Neutrophil (primary cell): ENCODE data around the gene VSTM2L.

Source experiments
- H3K27ac ChIP-seq: fragments of 200-600 bp; sonication (generic); 2 replicates; pipeline ENCODE4 v1.5.1; 2016; ENCODE audit warnings: mild to moderate bottlenecking, moderate library complexity
- H3K27me3 ChIP-seq: fragments of 200-600 bp; sonication (generic); 2 replicates; pipeline ENCODE4 v1.6.0; 2016; ENCODE audit warnings: mild to moderate bottlenecking
- H3K36me3 ChIP-seq: fragments of 200-600 bp; sonication (generic); 2 replicates; pipeline ENCODE4 v1.5.1; 2017
- H3K4me1 ChIP-seq, 2 experiments: fragments of 200-600 bp in 1 of 2; sonication (generic) in 1 of 2; 1 replicate in 1 of 2; 2 replicates in 1 of 2; pipeline versions ENCODE4 v1.5.1 to v1.6.1; 2013 to 2016; ENCODE audit warnings: low read depth in 1 of 2, low read length in 1 of 2, mild to moderate bottlenecking in 1 of 2, moderate library complexity in 1 of 2; ENCODE audit not compliant: control insufficient read depth in 1 of 2, insufficient read depth in 1 of 2
- H3K4me3 ChIP-seq, 2 experiments: fragments of 200-600 bp in 1 of 2; sonication (generic) in 1 of 2; 1 replicate in 1 of 2; 2 replicates in 1 of 2; pipeline ENCODE4 v1.5.1; 2013 to 2016; ENCODE audit warnings: low read depth in 1 of 2, low read length in 1 of 2, mild to moderate bottlenecking in 1 of 2, moderate library complexity in 1 of 2
- H3K9me3 ChIP-seq: fragments of 200-600 bp; sonication (generic); 2 replicates; pipeline ENCODE4 v1.5.1; 2016
- CTCF ChIP-seq: fragments of 200-600 bp; sonication (generic); IDR thresholded peaks from 2 replicates; pipeline ENCODE4 v1.5.1; 2016; ENCODE audit warnings: antibody characterized with exemption

Gene VSTM2L

GRCh38 chr20:37869334-37869861 lies 33.5 kb upstream of the VSTM2L start:
- Histone ChIP-seq H3K27ac (no peak overlapping the region), H3K9me3 (no peaks in the 10 kb centered on the region), H3K27me3 (no peaks in the 10 kb centered on the region), H3K36me3 (peaks cover 87% of the 10 kb centered on the region), H3K4me1 (no peaks in the 10 kb centered on the region), H3K4me3 (no peak overlapping the region)
- no peak for TF ChIP-seq CTCF

- H3K27me3 ChIP-seq = no peaks in the 10 kb centered on the region
- no peak overlapping the region for H3K27ac ChIP-seq
- no peaks in the 10 kb centered on the region for H3K4me1 ChIP-seq
- TF ChIP-seq CTCF = no peak
- H3K36me3 ChIP-seq = peaks cover 86% of the 10 kb centered on the region
- no peaks in the 10 kb centered on the region for H3K9me3 ChIP-seq
- H3K4me3 ChIP-seq = no peak overlapping the region
Measured at GRCh38 chr20:37870294-37870693, 32.6 kb upstream of the VSTM2L start.

- no peak overlapping the region for H3K27ac ChIP-seq
- peaks cover 74% of the 10 kb centered on the region for H3K36me3 ChIP-seq
- H3K9me3 ChIP-seq = no peaks in the 10 kb centered on the region
- H3K27me3 ChIP-seq = no peaks in the 10 kb centered on the region
- no peaks in the 10 kb centered on the region for H3K4me1 ChIP-seq
- no peak overlapping the region for H3K4me3 ChIP-seq
- TF ChIP-seq CTCF = no peak
Measured at GRCh38 chr20:37871751-37872150, 31.2 kb upstream of the VSTM2L start.

GRCh38 chr20:37872161-37872560 lies 30.8 kb upstream of the VSTM2L start:
- no peak overlapping the region for H3K4me3 ChIP-seq
- H3K27me3 ChIP-seq = no peaks in the 10 kb centered on the region
- TF ChIP-seq CTCF = no peak
- no peak overlapping the region for H3K27ac ChIP-seq
- peaks cover 72% of the 10 kb centered on the region for H3K36me3 ChIP-seq
- no peaks in the 10 kb centered on the region for H3K4me1 ChIP-seq
- H3K9me3 ChIP-seq = no peaks in the 10 kb centered on the region

- Histone ChIP-seq H3K27ac (no peak overlapping the region), H3K36me3 (peaks cover 57% of the 10 kb centered on the region), H3K27me3 (no peaks in the 10 kb centered on the region), H3K4me3 (no peak overlapping the region), H3K4me1 (no peaks in the 10 kb centered on the region), H3K9me3 (no peaks in the 10 kb centered on the region)
- TF ChIP-seq CTCF = no peak
Measured at GRCh38 chr20:37873884-37874283, 29.0 kb upstream of the VSTM2L start.
